ENCODE results near the gene PIK3R4. TPM values are rescaled to one million over a fixed set of nuclear protein-coding genes. Genes with fewer than 3 reads are reported as not detected.

PIK3R4 gene
- total RNA-seq, 3 donors from 2014 or later, result 20.1 to 27.5 (median 23.6) TPM

DNA sequence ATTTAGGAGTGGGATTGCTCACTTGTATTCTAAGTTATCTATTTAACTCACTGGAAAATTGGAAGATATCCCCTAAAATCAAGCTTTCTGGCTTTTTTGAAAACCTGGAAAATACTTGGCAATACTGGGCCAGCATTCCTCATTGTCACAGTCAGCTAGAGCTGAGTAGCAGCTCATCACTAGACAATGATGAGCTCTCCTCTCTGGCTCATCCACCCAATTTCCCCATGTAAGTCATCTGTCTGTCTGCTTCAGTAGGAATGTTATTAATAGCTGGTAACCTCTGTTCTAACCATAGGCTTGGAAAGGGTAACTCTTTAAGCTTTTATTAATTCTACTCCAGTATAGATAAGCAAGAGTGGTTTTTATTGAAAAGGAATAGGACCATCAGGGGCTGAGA lies 39.7 kb upstream of the PIK3R4 start:
- ATAC-seq (no peak), DNase-seq (no peak)
- no peak overlapping the region for H3K4me3 ChIP-seq
- H3K36me3 ChIP-seq (ENCODE audit: low read depth), result no peaks in the 10 kb centered on the region
- TF ChIP-seq, protein P1, sequence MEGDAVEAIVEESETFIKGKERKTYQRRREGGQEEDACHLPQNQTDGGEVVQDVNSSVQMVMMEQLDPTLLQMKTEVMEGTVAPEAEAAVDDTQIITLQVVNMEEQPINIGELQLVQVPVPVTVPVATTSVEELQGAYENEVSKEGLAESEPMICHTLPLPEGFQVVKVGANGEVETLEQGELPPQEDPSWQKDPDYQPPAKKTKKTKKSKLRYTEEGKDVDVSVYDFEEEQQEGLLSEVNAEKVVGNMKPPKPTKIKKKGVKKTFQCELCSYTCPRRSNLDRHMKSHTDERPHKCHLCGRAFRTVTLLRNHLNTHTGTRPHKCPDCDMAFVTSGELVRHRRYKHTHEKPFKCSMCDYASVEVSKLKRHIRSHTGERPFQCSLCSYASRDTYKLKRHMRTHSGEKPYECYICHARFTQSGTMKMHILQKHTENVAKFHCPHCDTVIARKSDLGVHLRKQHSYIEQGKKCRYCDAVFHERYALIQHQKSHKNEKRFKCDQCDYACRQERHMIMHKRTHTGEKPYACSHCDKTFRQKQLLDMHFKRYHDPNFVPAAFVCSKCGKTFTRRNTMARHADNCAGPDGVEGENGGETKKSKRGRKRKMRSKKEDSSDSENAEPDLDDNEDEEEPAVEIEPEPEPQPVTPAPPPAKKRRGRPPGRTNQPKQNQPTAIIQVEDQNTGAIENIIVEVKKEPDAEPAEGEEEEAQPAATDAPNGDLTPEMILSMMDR (IDR thresholded peaks at IDR 0.05), result no peak
- intact Hi-C loops (cut with DNase I, micrococcal nuclease), result no loop called here
- peaks cover 19% of the 10 kb centered on the region for H3K4me1 ChIP-seq (ENCODE audit: low read depth)
- H3K9me3 ChIP-seq, result no peaks in the 10 kb centered on the region

DNA sequence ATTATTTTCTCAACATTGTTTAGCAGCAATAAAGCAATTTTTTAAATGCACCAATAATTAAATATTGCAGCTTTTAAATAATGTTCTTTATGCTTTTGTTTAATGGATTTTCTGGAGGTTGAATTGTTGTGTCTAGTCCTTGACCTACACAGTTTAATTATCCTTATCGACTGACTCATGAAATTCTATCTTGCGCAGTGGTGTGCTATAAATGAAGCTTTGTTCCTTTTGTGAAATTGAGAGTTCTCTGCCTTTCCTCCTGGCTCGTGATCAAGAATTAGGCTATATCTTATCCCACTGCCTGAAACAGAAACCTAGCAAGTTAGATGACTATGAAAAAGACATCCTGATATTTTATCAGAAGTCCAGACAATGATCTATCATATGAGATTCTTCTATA lies 37.0 kb upstream of the PIK3R4 start:
- intact Hi-C loops (cut with DNase I, micrococcal nuclease), result no loop called here
- TF ChIP-seq, protein P1 (IDR thresholded peaks at IDR 0.05), result no peak
- H3K36me3 ChIP-seq (ENCODE audit: low read depth), result no peaks in the 10 kb centered on the region
- H3K4me3 ChIP-seq, result no peak overlapping the region
- H3K9me3 ChIP-seq, result no peaks in the 10 kb centered on the region
- DNase-seq (no peak), ATAC-seq (peak; percentile 88)
- peaks cover 5% of the 10 kb centered on the region for H3K4me1 ChIP-seq (ENCODE audit: low read depth)

DNA sequence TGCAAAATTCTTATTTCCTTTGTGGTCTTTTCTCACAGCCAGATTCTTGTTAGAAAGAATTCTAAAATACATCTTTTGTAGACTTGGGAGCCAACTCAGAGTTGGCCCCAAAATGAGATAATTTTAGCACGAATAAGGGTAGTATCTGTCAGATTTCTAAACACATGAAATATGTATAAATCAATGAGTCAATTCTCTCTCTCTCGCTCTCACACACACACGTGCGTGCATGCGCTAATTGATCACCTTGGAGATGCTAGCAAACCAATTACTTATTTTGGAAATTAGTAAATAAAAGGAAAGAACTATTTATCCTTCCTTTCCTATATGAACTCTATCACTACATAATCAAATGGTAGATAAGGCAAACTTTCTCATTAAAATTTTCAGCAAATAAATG lies 32.9 kb upstream of the PIK3R4 start:
- ATAC-seq (no peak), DNase-seq (no peak)
- Histone ChIP-seq H3K4me1 (ENCODE audit: low read depth) (peaks cover 5% of the 10 kb centered on the region), H3K36me3 (ENCODE audit: low read depth) (no peaks in the 10 kb centered on the region), H3K9me3 (no peaks in the 10 kb centered on the region), H3K4me3 (no peak overlapping the region)
- TF ChIP-seq, protein P1 (IDR thresholded peaks at IDR 0.05), result no peak
- intact Hi-C loops (cut with DNase I, micrococcal nuclease), result no loop called here

DNA sequence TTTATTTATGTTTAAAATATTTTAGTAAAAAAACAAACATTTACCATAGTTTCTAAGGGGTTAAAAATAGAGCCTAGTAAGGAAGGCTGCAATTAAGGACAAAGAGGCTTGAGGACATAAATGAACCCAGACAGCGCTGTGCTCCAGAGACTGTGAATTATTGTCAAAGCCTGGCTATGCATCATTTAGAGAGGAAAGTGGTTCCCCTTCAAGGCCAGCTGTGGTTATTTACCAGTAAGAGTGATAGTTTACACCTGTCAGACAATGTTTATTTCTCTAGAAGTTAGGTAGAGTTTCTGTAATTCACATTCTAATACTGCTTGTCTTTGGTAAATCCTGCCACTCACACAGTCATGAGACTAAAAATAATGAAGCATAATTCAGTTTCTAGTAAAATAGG lies 32.4 kb upstream of the PIK3R4 start:
- Histone ChIP-seq H3K4me1 (ENCODE audit: low read depth) (peaks cover 2% of the 10 kb centered on the region), H3K36me3 (ENCODE audit: low read depth) (no peaks in the 10 kb centered on the region), H3K9me3 (no peaks in the 10 kb centered on the region), H3K4me3 (no peak overlapping the region)
- TF ChIP-seq, protein P1 (IDR thresholded peaks at IDR 0.05), result no peak
- intact Hi-C loops (cut with DNase I, micrococcal nuclease), result no loop called here
- DNase-seq (no peak), ATAC-seq (no peak)

DNA sequence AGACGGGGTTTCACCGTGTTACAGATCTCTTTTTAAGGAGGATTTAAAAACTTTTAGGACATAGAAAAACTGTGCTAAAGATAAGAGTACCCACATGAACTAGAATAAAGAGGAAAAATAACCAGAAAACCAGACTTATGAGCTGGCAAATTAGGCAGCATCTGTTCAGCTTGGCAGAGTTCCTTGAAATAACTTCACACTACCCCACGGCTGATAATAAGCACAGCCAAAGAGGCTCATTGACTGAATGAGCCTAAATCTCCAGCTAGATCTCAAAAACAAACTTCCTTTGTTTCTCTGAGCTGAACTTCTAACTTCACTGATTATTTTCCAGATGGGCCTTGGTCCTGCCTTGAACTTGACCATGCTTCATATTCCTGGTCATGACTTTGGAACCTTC lies 26.7 kb upstream of the PIK3R4 start:
- Histone ChIP-seq H3K9me3 (no peaks in the 10 kb centered on the region), H3K4me1 (ENCODE audit: low read depth) (no peaks in the 10 kb centered on the region), H3K36me3 (ENCODE audit: low read depth) (no peaks in the 10 kb centered on the region), H3K4me3 (no peak overlapping the region)
- ATAC-seq, result no peak
- no peak for DNase-seq
- TF ChIP-seq, protein P1 (IDR thresholded peaks at IDR 0.05), result no peak
- intact Hi-C loops (cut with DNase I, micrococcal nuclease), result no loop called here

DNA sequence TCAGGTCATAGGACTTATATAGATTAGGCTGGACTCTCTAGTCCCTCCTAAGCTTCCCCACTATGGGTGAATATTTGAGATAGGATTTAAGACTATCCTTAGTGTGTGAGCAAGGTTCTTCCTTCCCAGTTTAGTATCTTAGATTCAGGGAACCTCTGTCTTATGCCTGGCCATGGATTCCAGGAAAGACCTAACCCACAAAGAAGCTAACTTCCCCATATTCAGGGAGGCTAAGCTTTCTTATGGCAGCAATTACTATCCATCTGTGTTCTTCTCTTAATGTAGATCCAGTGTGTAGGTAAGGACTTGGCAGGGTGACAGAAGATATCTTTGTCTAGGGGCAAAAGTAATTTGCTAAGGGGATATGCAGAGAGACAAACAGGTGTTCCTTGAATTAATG lies 25.5 kb upstream of the PIK3R4 start:
- TF ChIP-seq, protein P1 (IDR thresholded peaks at IDR 0.05), result no peak
- intact Hi-C loops (cut with DNase I, micrococcal nuclease), result no loop called here
- DNase-seq, result no peak
- Histone ChIP-seq H3K36me3 (ENCODE audit: low read depth) (no peaks in the 10 kb centered on the region), H3K4me1 (ENCODE audit: low read depth) (no peaks in the 10 kb centered on the region), H3K4me3 (no peak overlapping the region), H3K9me3 (no peaks in the 10 kb centered on the region)
- ATAC-seq, result no peak
